ENCODE measurements around the gene ALAS1. TPM values are rescaled to one million over a fixed set of nuclear protein-coding genes. Genes with fewer than 3 reads are reported as not detected.

Gene ALAS1
- total RNA-seq, 1 experiment from 2014 or later, result 89.4 TPM

DNA sequence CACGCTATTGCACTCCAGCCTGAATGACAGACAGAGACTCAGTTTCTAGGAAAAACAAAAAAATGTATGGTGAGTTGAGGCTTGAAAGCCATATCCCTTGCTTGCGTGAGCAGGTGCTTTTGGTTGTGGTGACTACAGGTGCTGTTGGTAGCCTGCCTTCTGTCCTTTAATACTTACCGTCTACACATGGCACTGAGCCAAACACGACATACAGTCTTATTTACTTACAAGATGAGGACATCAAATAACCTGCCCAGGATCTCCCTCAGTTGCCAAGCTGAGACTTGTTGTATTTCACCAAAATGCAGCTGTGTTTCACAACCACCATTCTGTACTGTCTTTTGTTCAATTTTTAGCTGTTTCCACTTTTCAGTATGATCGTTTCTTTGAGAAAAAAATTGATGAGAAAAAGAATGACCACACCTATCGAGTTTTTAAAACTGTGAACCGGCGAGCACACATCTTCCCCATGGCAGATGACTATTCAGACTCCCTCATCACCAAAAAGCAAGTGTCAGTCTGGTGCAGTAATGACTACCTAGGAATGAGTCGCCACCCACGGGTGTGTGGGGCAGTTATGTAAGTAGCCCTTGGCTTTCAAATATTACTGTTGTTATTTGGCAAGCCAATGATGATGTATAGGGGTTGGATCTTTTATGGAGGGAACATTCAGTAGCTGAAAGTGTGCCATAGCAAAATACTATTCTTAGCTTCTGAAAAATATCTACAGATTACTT is 6.5 kb downstream of the ALAS1 start:
- ATAC-seq (no peak), DNase-seq (ENCODE audit: low read depth, low spot score) (no peak)
- CTCF ChIA-PET, result no interaction called here
- intact Hi-C loops (cut with micrococcal nuclease; ENCODE audit: unreplicated experiment), result no loop called here
- Histone ChIP-seq H3K4me3 (ENCODE audit: low read depth in 2 of 2, low read length in 2 of 2) (no peak overlapping the region), H3K27ac (ENCODE audit: low read length) (no peak overlapping the region), H3K36me3 (ENCODE audit: control insufficient read depth, insufficient read depth, low read length) (peaks cover 36% of the 10 kb centered on the region), H3K27me3 (ENCODE audit: control insufficient read depth, insufficient read depth, low read length) (no peaks in the 10 kb centered on the region), H3K4me1 (ENCODE audit: control insufficient read depth, insufficient read depth, low read length) (peaks cover under 1% of the 10 kb centered on the region; the same call in 1 of the 2 replicates), H3K9me3 (ENCODE audit: control insufficient read depth, insufficient read depth, low read depth, low read length) (no peaks in the 10 kb centered on the region)
- no TSS peak for BruUV-seq (replicated peaks)
- POLR2A ChIA-PET, result no interaction called here
- in situ Hi-C loops (cut with HindIII; ENCODE audit: low pct_unique_long_range_greater_than_20kb, low sequenced_read_pairs), result no loop called here
- TF ChIP-seq TCF7L2 (IDR thresholded peaks at IDR 0.05; ENCODE audit: low read depth, low read length), result no peak
- TF ChIP-seq, protein P1, sequence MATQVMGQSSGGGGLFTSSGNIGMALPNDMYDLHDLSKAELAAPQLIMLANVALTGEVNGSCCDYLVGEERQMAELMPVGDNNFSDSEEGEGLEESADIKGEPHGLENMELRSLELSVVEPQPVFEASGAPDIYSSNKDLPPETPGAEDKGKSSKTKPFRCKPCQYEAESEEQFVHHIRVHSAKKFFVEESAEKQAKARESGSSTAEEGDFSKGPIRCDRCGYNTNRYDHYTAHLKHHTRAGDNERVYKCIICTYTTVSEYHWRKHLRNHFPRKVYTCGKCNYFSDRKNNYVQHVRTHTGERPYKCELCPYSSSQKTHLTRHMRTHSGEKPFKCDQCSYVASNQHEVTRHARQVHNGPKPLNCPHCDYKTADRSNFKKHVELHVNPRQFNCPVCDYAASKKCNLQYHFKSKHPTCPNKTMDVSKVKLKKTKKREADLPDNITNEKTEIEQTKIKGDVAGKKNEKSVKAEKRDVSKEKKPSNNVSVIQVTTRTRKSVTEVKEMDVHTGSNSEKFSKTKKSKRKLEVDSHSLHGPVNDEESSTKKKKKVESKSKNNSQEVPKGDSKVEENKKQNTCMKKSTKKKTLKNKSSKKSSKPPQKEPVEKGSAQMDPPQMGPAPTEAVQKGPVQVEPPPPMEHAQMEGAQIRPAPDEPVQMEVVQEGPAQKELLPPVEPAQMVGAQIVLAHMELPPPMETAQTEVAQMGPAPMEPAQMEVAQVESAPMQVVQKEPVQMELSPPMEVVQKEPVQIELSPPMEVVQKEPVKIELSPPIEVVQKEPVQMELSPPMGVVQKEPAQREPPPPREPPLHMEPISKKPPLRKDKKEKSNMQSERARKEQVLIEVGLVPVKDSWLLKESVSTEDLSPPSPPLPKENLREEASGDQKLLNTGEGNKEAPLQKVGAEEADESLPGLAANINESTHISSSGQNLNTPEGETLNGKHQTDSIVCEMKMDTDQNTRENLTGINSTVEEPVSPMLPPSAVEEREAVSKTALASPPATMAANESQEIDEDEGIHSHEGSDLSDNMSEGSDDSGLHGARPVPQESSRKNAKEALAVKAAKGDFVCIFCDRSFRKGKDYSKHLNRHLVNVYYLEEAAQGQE (IDR thresholded peaks at IDR 0.05; ENCODE audit: insufficient read depth in 1 of 2, low read depth in 2 of 2, low read length in 1 of 2), result no peak
- TF ChIP-seq, protein P2, sequence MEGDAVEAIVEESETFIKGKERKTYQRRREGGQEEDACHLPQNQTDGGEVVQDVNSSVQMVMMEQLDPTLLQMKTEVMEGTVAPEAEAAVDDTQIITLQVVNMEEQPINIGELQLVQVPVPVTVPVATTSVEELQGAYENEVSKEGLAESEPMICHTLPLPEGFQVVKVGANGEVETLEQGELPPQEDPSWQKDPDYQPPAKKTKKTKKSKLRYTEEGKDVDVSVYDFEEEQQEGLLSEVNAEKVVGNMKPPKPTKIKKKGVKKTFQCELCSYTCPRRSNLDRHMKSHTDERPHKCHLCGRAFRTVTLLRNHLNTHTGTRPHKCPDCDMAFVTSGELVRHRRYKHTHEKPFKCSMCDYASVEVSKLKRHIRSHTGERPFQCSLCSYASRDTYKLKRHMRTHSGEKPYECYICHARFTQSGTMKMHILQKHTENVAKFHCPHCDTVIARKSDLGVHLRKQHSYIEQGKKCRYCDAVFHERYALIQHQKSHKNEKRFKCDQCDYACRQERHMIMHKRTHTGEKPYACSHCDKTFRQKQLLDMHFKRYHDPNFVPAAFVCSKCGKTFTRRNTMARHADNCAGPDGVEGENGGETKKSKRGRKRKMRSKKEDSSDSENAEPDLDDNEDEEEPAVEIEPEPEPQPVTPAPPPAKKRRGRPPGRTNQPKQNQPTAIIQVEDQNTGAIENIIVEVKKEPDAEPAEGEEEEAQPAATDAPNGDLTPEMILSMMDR (IDR thresholded peaks at IDR 0.05), result no peak
- no peak for TF ChIP-seq SIN3A (IDR thresholded peaks at IDR 0.05; ENCODE audit: borderline replicate concordance, insufficient read depth, low read depth, low read length)
- no peak for TF ChIP-seq POLR2AphosphoS5 (IDR thresholded peaks at IDR 0.05; ENCODE audit: low read depth, low read length)

DNA sequence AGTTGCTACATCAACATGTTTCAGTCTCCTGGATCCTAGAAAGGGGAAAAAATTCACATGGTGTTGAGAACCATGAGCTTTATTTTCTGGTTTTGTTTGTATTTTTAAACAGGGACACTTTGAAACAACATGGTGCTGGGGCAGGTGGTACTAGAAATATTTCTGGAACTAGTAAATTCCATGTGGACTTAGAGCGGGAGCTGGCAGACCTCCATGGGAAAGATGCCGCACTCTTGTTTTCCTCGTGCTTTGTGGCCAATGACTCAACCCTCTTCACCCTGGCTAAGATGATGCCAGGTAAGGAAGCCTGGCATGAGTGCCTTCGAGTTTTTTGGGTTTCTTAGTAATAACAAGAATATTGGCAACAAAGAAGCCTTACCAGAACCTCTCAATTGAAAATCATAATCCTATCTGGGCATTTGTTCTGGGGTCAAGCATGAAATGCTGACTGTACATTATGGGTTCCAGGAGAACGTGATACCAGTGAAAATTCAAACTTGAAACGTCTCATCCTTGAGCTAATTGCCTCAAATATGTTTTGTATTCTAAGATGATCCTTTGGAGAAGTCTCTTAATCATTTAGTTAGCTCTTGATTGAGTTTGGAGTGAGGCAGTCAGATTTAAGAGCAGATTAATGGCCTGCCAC is 7.9 kb downstream of the ALAS1 start:
- H3K36me3 ChIP-seq (ENCODE audit: control insufficient read depth, insufficient read depth, low read length), result peaks cover 33% of the 10 kb centered on the region
- ATAC-seq (no peak), DNase-seq (ENCODE audit: low read depth, low spot score) (no peak)
- no peak overlapping the region for H3K27ac ChIP-seq (ENCODE audit: low read length)
- H3K9me3 ChIP-seq (ENCODE audit: control insufficient read depth, insufficient read depth, low read depth, low read length), result no peaks in the 10 kb centered on the region
- H3K4me3 ChIP-seq (ENCODE audit: low read depth in 2 of 2, low read length in 2 of 2), result no peak overlapping the region
- ChIA-PET CTCF (no interaction called here), POLR2A (interaction anchor here (0.6 kb wide), 1 partner anchor 73 kb away, joined by 3 read pairs; the partner anchor contains the start of gene WDR82)
- in situ Hi-C loops (cut with HindIII; ENCODE audit: low pct_unique_long_range_greater_than_20kb, low sequenced_read_pairs), result no loop called here
- BruUV-seq (replicated peaks), result no TSS peak
- intact Hi-C loops (cut with micrococcal nuclease; ENCODE audit: unreplicated experiment), result no loop called here
- no peak for TF ChIP-seq TCF7L2 (IDR thresholded peaks at IDR 0.05; ENCODE audit: low read depth, low read length)
- TF ChIP-seq, protein P1 (IDR thresholded peaks at IDR 0.05; ENCODE audit: insufficient read depth in 1 of 2, low read depth in 2 of 2, low read length in 1 of 2), result no peak
- no peak for TF ChIP-seq SIN3A (IDR thresholded peaks at IDR 0.05; ENCODE audit: borderline replicate concordance, insufficient read depth, low read depth, low read length)
- no peak for TF ChIP-seq POLR2AphosphoS5 (IDR thresholded peaks at IDR 0.05; ENCODE audit: low read depth, low read length)
- TF ChIP-seq, protein P2 (IDR thresholded peaks at IDR 0.05), result no peak
- no peaks in the 10 kb centered on the region for H3K4me1 ChIP-seq (ENCODE audit: control insufficient read depth, insufficient read depth, low read length)
- no peaks in the 10 kb centered on the region for H3K27me3 ChIP-seq (ENCODE audit: control insufficient read depth, insufficient read depth, low read length)
